ENCODE results near the gene QARS1. TPM values are rescaled to one million over a fixed set of nuclear protein-coding genes. Genes with fewer than 3 reads are reported as not detected.

QARS1 gene
- total RNA-seq, 6 experiments from 2014 or later, result 81.5 to 148 (median 93.5) TPM

DNA sequence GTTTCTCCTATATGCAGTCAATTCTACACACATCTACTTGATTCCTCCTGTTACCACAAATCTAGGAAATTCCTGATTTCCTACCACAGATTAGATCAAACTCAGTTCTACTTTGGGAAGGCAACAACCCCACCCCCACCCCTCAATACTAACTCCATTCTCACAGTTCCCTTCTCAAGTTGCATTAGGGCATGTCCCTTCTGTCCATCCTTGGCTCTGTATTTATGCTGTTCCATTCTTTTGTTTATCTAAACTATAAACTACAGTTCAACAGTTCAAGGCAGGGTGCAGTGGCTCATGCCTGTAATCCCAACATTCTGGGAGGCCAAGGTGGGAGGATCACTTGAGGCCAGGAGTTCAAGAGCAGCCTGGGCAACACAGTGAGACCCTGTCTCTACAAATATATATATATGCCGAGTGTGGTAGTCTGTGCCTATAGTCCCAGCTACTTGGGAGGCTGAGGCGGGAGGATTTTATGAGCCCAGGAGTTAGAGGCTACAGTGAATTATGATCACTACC lies 50.2 kb downstream of the QARS1 start:
- H3K27ac ChIP-seq, result no peak overlapping the region
- WGBS (ENCODE audit: insufficient coverage, low coverage, low lambda C conversion rate, missing lambda C conversion rate), result 83% methylated on average over 2 of the region's 2 CpGs
- no peak for TF ChIP-seq CTCF (IDR thresholded peaks at IDR 0.05)
- no peak for TF ChIP-seq POLR2A (IDR thresholded peaks at IDR 0.05)

DNA sequence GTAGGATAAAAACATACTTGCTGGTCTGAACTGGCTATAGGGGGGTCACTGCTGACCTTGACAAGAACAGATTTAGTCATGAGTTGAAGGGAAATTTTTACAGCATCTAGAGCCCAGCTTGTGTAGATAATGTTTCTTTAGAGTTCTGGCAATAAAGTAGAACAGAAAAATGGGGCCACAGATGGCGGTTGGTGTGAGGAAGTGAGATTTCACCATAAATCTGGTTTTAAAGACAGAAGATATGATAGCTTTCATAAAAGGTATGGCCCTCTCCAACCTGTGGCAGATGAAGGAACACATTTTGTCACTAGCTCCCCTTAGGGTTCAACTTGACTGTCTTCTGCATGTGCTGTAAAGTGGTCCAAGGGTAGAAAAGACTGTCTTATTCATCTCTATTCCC lies 51.0 kb downstream of the QARS1 start:
- Histone ChIP-seq H3K36me3 (peaks cover 9 to 41% (median 15%) of the 10 kb centered on the region in 4 donors), H3K27ac (no peak overlapping the region), H3K9me3 (no peaks in the 10 kb centered on the region), H3K4me3 (no peak overlapping the region), H3K4me1 (no peaks in the 10 kb centered on the region), H3K27me3 (no peaks in the 10 kb centered on the region)
- ATAC-seq (no peak), DNase-seq (no peak)
- intact Hi-C loops (cut with DNase I), result no loop called here
- WGBS (ENCODE audit: insufficient coverage, low coverage, low lambda C conversion rate, missing lambda C conversion rate), result 67% methylated on average over 1 of the region's 1 CpG
- no peak for TF ChIP-seq POLR2A (IDR thresholded peaks at IDR 0.05)
- no peak for TF ChIP-seq CTCF (IDR thresholded peaks at IDR 0.05)

More for the DNA sequence above, 50.2 kb downstream of the QARS1 start:
- no peak overlapping the region for H3K4me3 ChIP-seq
- ATAC-seq (no peak), DNase-seq (no peak)
- no peaks in the 10 kb centered on the region for H3K9me3 ChIP-seq
- no peaks in the 10 kb centered on the region for H3K27me3 ChIP-seq
- peaks cover 9 to 41% (median 15%) of the 10 kb centered on the region in 4 donors for H3K36me3 ChIP-seq
- no peaks in the 10 kb centered on the region for H3K4me1 ChIP-seq
- intact Hi-C loops (cut with DNase I), result no loop called here

Small RNA genes within 50 kb of the gene (microRNA-seq; reads per million reads assigned to microRNA genes)
- gene MIR6890, result 0 reads per million in 2 donors

Small RNA genes within 50 kb of the gene (small RNA-seq; reads per million reads assigned to genes)
- gene RN7SL182P, result 0 reads per million in 2 experiments

Other genes with a start within 250 kb of the QARS1 start
- 100 to 1,000 TPM in 2 of 6 experiments, 10 to 100 TPM in 4; 54.4 to 114 (median 82.3) TPM for gene SLC25A20, start 205.9 kb downstream of the QARS1 start, total RNA-seq
- gene ARIH2, start 185.9 kb downstream of the QARS1 start, total RNA-seq, result 10 to 100 TPM; 34.4 to 44.9 (median 38.2) TPM
- gene P4HTM, start 114.5 kb downstream of the QARS1 start, total RNA-seq, result 10 to 100 TPM in 5 of 6 experiments, 1 to 10 TPM in 1; 7.7 to 19.2 (median 11.1) TPM
- gene WDR6, start 97.4 kb downstream of the QARS1 start, total RNA-seq, result 10 to 100 TPM; 35.7 to 72.9 (median 65.4) TPM
- 10 to 100 TPM in 2 of 6 experiments, 1 to 10 TPM in 4; 7.5 to 17.0 (median 8.1) TPM for gene DALRD3, start 86.2 kb downstream of the QARS1 start, total RNA-seq
- 100 to 1,000 TPM in 1 of 6 experiments, 10 to 100 TPM in 5; 39.2 to 100 (median 44.8) TPM for gene NDUFAF3, start 82.6 kb downstream of the QARS1 start, total RNA-seq
- gene IMPDH2, start 75.4 kb downstream of the QARS1 start, total RNA-seq, result 10 to 100 TPM; 32.0 to 57.3 (median 39.0) TPM
- 10 to 100 TPM; 21.9 to 35.7 (median 31.7) TPM for gene QRICH1, start 10.7 kb downstream of the QARS1 start, total RNA-seq
- gene USP19, start 16.1 kb upstream of the QARS1 start, total RNA-seq, result 10 to 100 TPM; 28.0 to 39.0 (median 34.1) TPM
- gene LAMB2, start 28.3 kb upstream of the QARS1 start, total RNA-seq, result 100 to 1,000 TPM; 129 to 192 (median 163) TPM
- 10 to 100 TPM in 2 of 6 experiments, 1 to 10 TPM in 4; 8.0 to 18.9 (median 8.6) TPM for gene CCDC71, start 61.6 kb upstream of the QARS1 start, total RNA-seq
- 10 to 100 TPM; 10.4 to 15.2 (median 11.5) TPM for gene KLHDC8B, start 66.8 kb upstream of the QARS1 start, total RNA-seq
- 1 to 10 TPM; 1.6 to 2.3 (median 2.0) TPM for gene C3orf62, start 172.5 kb upstream of the QARS1 start, total RNA-seq
- 10 to 100 TPM; 10.0 to 26.3 (median 22.2) TPM for gene USP4, start 235.3 kb upstream of the QARS1 start, total RNA-seq